DOHH2 (cell line): ENCODE measurements around the gene PPFIA3.
"Not testable (repeated sequence)": the region's sequence is repeated elsewhere in the genome, so short reads cannot be mapped to it uniquely, and the experiment has no call there.

Source experiments
- H3F3A ChIP-seq: fragments of 200-600 bp; sonication (generic), shearing (Covaris generic); 2 replicates; pipeline ENCODE4 v1.6.0; 2016; ENCODE audit warnings: antibody characterized with exemption, mild to moderate bottlenecking; ENCODE audit not compliant: control insufficient read depth, insufficient read depth
- H3K27ac ChIP-seq: fragments of 200-600 bp; sonication (generic); 2 replicates; pipeline ENCODE4 v1.5.1; 2014; ENCODE audit warnings: low read depth, mild to moderate bottlenecking, low read length, moderate library complexity
- H3K27me3 ChIP-seq: fragments of 200-600 bp; sonication (generic); 2 replicates; pipeline ENCODE4 v1.6.1; 2014; ENCODE audit warnings: mild to moderate bottlenecking, low read length, mixed read lengths; ENCODE audit not compliant: control insufficient read depth
- H3K36me3 ChIP-seq: fragments of 200-600 bp; sonication (generic); 2 replicates; pipeline ENCODE4 v1.6.1; 2014; ENCODE audit warnings: mild to moderate bottlenecking, low read length, moderate library complexity, mixed read lengths; ENCODE audit not compliant: control insufficient read depth
- H3K4me1 ChIP-seq: fragments of 200-600 bp; sonication (generic); 2 replicates; pipeline ENCODE4 v1.6.1; 2014; ENCODE audit warnings: mild to moderate bottlenecking, low read length, mixed read lengths; ENCODE audit not compliant: control insufficient read depth
- H3K4me2 ChIP-seq: fragments of 200-600 bp; sonication (generic); 2 replicates; pipeline ENCODE4 v1.6.0; 2014; ENCODE audit warnings: mild to moderate bottlenecking, low read length, moderate library complexity
- H3K4me3 ChIP-seq: fragments of 200-600 bp; sonication (generic); 2 replicates; pipeline ENCODE4 v1.5.1; 2014; ENCODE audit warnings: mild to moderate bottlenecking, low read length, mixed read lengths
- H3K79me2 ChIP-seq: fragments of 200-600 bp; sonication (generic); 2 replicates; pipeline ENCODE4 v1.6.1; 2014; ENCODE audit warnings: mild to moderate bottlenecking, low read length, mixed read lengths; ENCODE audit not compliant: control insufficient read depth
- H3K9me2 ChIP-seq: fragments of 200-600 bp; sonication (generic); replicated peaks from 2 replicates; pipeline ENCODE4 v1.6.1; 2014; ENCODE audit warnings: mild to moderate bottlenecking, low read length, mixed read lengths; ENCODE audit not compliant: control insufficient read depth
- H3K9me3 ChIP-seq: fragments of 200-600 bp; sonication (generic); 2 replicates; pipeline ENCODE4 v1.6.1; 2014; ENCODE audit warnings: antibody characterized with exemption, low read length, mixed read lengths; ENCODE audit not compliant: control insufficient read depth, insufficient read depth
- H4K20me1 ChIP-seq: fragments of 200-600 bp; sonication (generic); 2 replicates; pipeline ENCODE4 v1.6.0; 2014; ENCODE audit warnings: low read depth, mild to moderate bottlenecking, antibody characterized with exemption, low read length, moderate library complexity; ENCODE audit not compliant: control insufficient read depth, insufficient read depth
- CTCF ChIP-seq: fragments of 200-600 bp; sonication (generic); IDR thresholded peaks from one replicate; pipeline ENCODE4 v1.5.1; 2014; ENCODE audit warnings: antibody characterized with exemption, mild to moderate bottlenecking, low read depth, low read length; ENCODE audit not compliant: poor library complexity, severe bottlenecking
- EZH2phosphoT487 ChIP-seq: fragments of 200-600 bp; sonication (generic); IDR thresholded peaks from 2 replicates; pipeline ENCODE4 v1.6.1; 2017; ENCODE audit warnings: borderline replicate concordance, mild to moderate bottlenecking, antibody characterized with exemption, low read length, moderate library complexity, mixed read lengths

PPFIA3 gene

GRCh38 chr19:49125025-49125731, 5.8 kb downstream of the PPFIA3 start:
- H3K9me2 ChIP-seq = no peaks in the 10 kb centered on the region
- H3K36me3 ChIP-seq = no peaks in the 10 kb centered on the region
- H3K27me3 ChIP-seq = peaks cover 9% of the 10 kb centered on the region
- TF ChIP-seq CTCF (no peak), EZH2phosphoT487 (no peak)
- no peak overlapping the region for H3K27ac ChIP-seq
- no peaks in the 10 kb centered on the region for H4K20me1 ChIP-seq
- peaks cover 16% of the 10 kb centered on the region for H3K4me1 ChIP-seq
- 0 out of 2 replicates have a peak, but pooled peaks cover 3% of the 10 kb centered on the region for H3F3A ChIP-seq
- no peaks in the 10 kb centered on the region for H3K9me3 ChIP-seq
- H3K4me3 ChIP-seq = no peak overlapping the region
- no peaks in the 10 kb centered on the region for H3K79me2 ChIP-seq
- H3K4me2 ChIP-seq = no peak overlapping the region

- H3K4me1 ChIP-seq = peaks cover 13% of the 10 kb centered on the region
- H3K4me3 ChIP-seq = no peak overlapping the region
- no peaks in the 10 kb centered on the region for H3K79me2 ChIP-seq
- H3K4me2 ChIP-seq = no peak overlapping the region
- no peaks in the 10 kb centered on the region; the same call in 1 of the 2 replicates for H3K27me3 ChIP-seq
- no peak for TF ChIP-seq CTCF
- no peak for TF ChIP-seq EZH2phosphoT487
- H3K9me3 ChIP-seq = no peaks in the 10 kb centered on the region
- H3K9me2 ChIP-seq = no peaks in the 10 kb centered on the region
- H3K36me3 ChIP-seq = no peaks in the 10 kb centered on the region
- no peak overlapping the region for H3K27ac ChIP-seq
- H3F3A ChIP-seq = no peaks in the 10 kb centered on the region
- H4K20me1 ChIP-seq = no peaks in the 10 kb centered on the region
Measured at GRCh38 chr19:49126575-49126974, 7.2 kb downstream of the PPFIA3 start.

- not testable (repeated sequence) for H3K4me3 ChIP-seq, H3K9me3 ChIP-seq, H3K79me2 ChIP-seq, H3K9me2 ChIP-seq, H3K27ac ChIP-seq, H4K20me1 ChIP-seq, H3K4me2 ChIP-seq, H3K27me3 ChIP-seq, H3F3A ChIP-seq, H3K36me3 ChIP-seq
- H3K4me1 ChIP-seq = peaks cover 13% of the 10 kb centered on the region
Measured at GRCh38 chr19:49127225-49127624, 7.9 kb downstream of the PPFIA3 start.

- Histone ChIP-seq H3K36me3 (no peaks in the 10 kb centered on the region), H3F3A (0 out of 2 replicates have a peak, but pooled peaks cover 3% of the 10 kb centered on the region), H3K4me1 (peaks cover 13% of the 10 kb centered on the region), H3K9me3 (no peaks in the 10 kb centered on the region), H3K27me3 (no peaks in the 10 kb centered on the region; the same call in 1 of the 2 replicates), H3K4me2 (peak overlapping the region; percentile 87), H3K9me2 (no peaks in the 10 kb centered on the region), H3K4me3 (peak overlapping the region; percentile 82), H3K27ac (no peak overlapping the region), H4K20me1 (no peaks in the 10 kb centered on the region), H3K79me2 (no peaks in the 10 kb centered on the region)
- TF ChIP-seq EZH2phosphoT487 (no peak), CTCF (peak; percentile 20)
Measured at GRCh38 chr19:49127674-49128544, 8.6 kb downstream of the PPFIA3 start.
